Keratinocyte (primary cell): Measurements from ENCODE around the gene GIMAP8. TPM values are rescaled to one million over a fixed set of nuclear protein-coding genes. Genes with fewer than 3 reads are reported as not detected.

Source experiments
- DNase-seq: peaks from one replicate; pipeline ENCODE4 v3.0.0-alpha.2; 2011; ENCODE audit warnings: low read depth, missing footprints, low spot score
- FAIRE-seq: peaks from 2 replicates; lab custom pipeline; 2011; peaks lifted over from hg19 to GRCh38; lab: Jason Lieb, UNC
- H2AFZ ChIP-seq: 2 replicates; pipeline ENCODE4 v1.6.0; 2012; ENCODE audit warnings: low read length, control low read depth, inconsistent platforms; ENCODE audit not compliant: control insufficient read depth
- H3K27ac ChIP-seq: 2 replicates; pipeline ENCODE4 v1.5.1; 2011; ENCODE audit warnings: low read length; ENCODE audit not compliant: control insufficient read depth, insufficient read depth
- H3K27me3 ChIP-seq: 3 replicates; pipeline ENCODE4 v1.6.0; 2011; ENCODE audit warnings: low read length; ENCODE audit not compliant: control insufficient read depth, insufficient read depth; ENCODE audit errors: extremely low read depth
- H3K36me3 ChIP-seq, 2 experiments: 2 replicates in 1 of 2; 3 replicates in 1 of 2; pipeline ENCODE4 v1.5.1; 2011; ENCODE audit warnings: low read length in 2 of 2, mild to moderate bottlenecking in 1 of 2; ENCODE audit not compliant: control insufficient read depth in 2 of 2, insufficient read depth in 2 of 2; ENCODE audit errors: extremely low read depth in 1 of 2
- H3K4me1 ChIP-seq: 3 replicates; pipeline ENCODE4 v1.5.1; 2011; ENCODE audit warnings: low read length; ENCODE audit not compliant: control insufficient read depth, insufficient read depth; ENCODE audit errors: extremely low read depth
- H3K4me2 ChIP-seq: 3 replicates; pipeline ENCODE4 v1.6.0; 2011; ENCODE audit warnings: low read depth, low read length; ENCODE audit not compliant: control insufficient read depth, insufficient read depth; ENCODE audit errors: extremely low read depth
- H3K4me3 ChIP-seq, 3 experiments: fragments of 200-600 bp in 1 of 3; sonication (generic) in 1 of 3; 2 replicates in 2 of 3; 3 replicates in 1 of 3; pipeline ENCODE4 v1.5.1; 2011 to 2016; ENCODE audit warnings: low read length in 3 of 3, mild to moderate bottlenecking in 3 of 3, control low read depth in 2 of 3, inconsistent platforms in 1 of 3, low read depth in 1 of 3, mixed read lengths in 1 of 3, mixed run types in 1 of 3, moderate library complexity in 1 of 3; ENCODE audit not compliant: control insufficient read depth in 2 of 3, insufficient read depth in 2 of 3; ENCODE audit errors: extremely low read depth in 1 of 3
- H3K79me2 ChIP-seq: 2 replicates; pipeline ENCODE4 v1.6.0; 2012; ENCODE audit warnings: low read length; ENCODE audit not compliant: control insufficient read depth, insufficient read depth
- H3K9ac ChIP-seq: 3 replicates; pipeline ENCODE4 v1.6.0; 2011; ENCODE audit warnings: low read length; ENCODE audit not compliant: control insufficient read depth, insufficient read depth; ENCODE audit errors: extremely low read depth
- H3K9me1 ChIP-seq: 3 replicates; pipeline ENCODE4 v1.6.0; 2011; ENCODE audit warnings: low read length; ENCODE audit not compliant: control insufficient read depth, insufficient read depth; ENCODE audit errors: extremely low read depth
- H3K9me3 ChIP-seq: 2 replicates; pipeline ENCODE4 v1.5.1; 2012; ENCODE audit warnings: low read depth, low read length; ENCODE audit not compliant: control insufficient read depth
- H4K20me1 ChIP-seq: 3 replicates; pipeline ENCODE4 v1.6.0; 2011; ENCODE audit warnings: low read length; ENCODE audit not compliant: control insufficient read depth, insufficient read depth; ENCODE audit errors: extremely low read depth
- EZH2 ChIP-seq: IDR thresholded peaks from one replicate; pipeline ENCODE4 v1.6.1; 2012; ENCODE audit warnings: inconsistent platforms, mild to moderate bottlenecking, low read length, moderate library complexity
- dilution Hi-C: fragments of 300-500 bp; cut with MboI; formaldehyde crosslinking; loops from one replicate; pipeline ENCODE4 v1.7.0; 2020; ENCODE audit warnings: low sequenced_read_pairs; ENCODE audit not compliant: extremely low pct_ligation_motif_present
- polyA plus RNA-seq, 5 experiments: library from polyadenylated mRNA; depleted of rRNA in 3 of 5; stranded (reverse) in 3 of 5; stranded (forward) in 1 of 5; unstranded in 1 of 5; fragments of >200 nt; gene quantifications; 1 replicate in 1 of 5; 2 replicates in 3 of 5; 3 replicates in 1 of 5; pipeline versions ENCODE4 v1.2.1 to v1.2.3, GENCODE V29; 2011 to 2012; ENCODE audit warnings: missing spikeins in 2 of 5, low read depth in 1 of 5, low replicate concordance in 1 of 5
- TF ChIP-seq, protein P1 (sequence below), 3 experiments: IDR thresholded peaks in 1 of 3; conservative IDR thresholded peaks in 1 of 3; optimal IDR thresholded peaks in 1 of 3; 2 replicates in 2 of 3; 3 replicates in 1 of 3; pipeline versions ENCODE3 to v1.5.1; 2011; ENCODE audit warnings: low read length in 3 of 3, mild to moderate bottlenecking in 3 of 3, moderate library complexity in 2 of 3, control low read depth in 1 of 3, inconsistent platforms in 1 of 3; ENCODE audit not compliant: insufficient read depth in 2 of 3; ENCODE audit errors: extremely low read depth in 1 of 3

GIMAP8 gene
- polyA plus RNA-seq, 1 donor (not counting 4 experiments of a cell fraction or from before 2014, with no cell fraction given), result 0.26 TPM

DNA sequence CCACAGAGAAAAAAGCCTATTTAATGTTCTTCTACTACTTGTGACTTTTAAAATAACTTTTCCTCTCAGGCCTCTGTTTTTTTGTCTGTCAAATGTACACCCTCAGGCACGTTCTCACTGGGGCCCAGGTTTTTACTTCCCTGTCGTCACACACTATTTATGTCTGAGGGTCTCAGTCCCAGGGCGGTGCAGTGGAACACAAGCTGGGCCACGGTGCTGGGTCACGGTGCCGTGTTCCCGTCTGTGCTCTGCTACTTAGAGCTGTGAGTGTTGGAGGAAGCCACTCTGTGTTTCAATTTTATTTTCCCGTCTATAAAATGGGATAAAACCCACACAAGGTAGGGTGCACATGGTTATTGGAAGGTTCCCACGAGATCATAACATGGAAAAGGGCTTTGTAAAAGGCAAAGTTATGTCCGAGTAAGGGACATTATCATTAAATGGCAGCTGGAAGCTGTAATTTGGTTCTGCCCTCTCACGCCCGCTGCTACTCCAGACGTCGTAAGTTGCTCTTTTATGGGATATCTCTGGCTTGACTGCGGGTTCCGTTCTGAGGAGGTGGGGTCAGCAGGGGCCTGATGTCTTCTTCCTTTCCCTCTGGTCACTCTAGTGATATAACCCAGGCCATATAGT lies 46.1 kb upstream of the GIMAP8 start:
- no peak for FAIRE-seq
- TF ChIP-seq, protein P1, sequence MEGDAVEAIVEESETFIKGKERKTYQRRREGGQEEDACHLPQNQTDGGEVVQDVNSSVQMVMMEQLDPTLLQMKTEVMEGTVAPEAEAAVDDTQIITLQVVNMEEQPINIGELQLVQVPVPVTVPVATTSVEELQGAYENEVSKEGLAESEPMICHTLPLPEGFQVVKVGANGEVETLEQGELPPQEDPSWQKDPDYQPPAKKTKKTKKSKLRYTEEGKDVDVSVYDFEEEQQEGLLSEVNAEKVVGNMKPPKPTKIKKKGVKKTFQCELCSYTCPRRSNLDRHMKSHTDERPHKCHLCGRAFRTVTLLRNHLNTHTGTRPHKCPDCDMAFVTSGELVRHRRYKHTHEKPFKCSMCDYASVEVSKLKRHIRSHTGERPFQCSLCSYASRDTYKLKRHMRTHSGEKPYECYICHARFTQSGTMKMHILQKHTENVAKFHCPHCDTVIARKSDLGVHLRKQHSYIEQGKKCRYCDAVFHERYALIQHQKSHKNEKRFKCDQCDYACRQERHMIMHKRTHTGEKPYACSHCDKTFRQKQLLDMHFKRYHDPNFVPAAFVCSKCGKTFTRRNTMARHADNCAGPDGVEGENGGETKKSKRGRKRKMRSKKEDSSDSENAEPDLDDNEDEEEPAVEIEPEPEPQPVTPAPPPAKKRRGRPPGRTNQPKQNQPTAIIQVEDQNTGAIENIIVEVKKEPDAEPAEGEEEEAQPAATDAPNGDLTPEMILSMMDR (optimal IDR thresholded peaks at IDR 0.05 in 1 of 3, IDR thresholded peaks at IDR 0.05 in 1 of 3, conservative IDR thresholded peaks at IDR 0.05 in 1 of 3; ENCODE audit: extremely low read depth in 1 of 3, insufficient read depth in 2 of 3, low read length in 3 of 3), result no peak
- TF ChIP-seq EZH2, result no peak
- Histone ChIP-seq H3K4me3 (peak overlapping the region; percentile 49 to 75 (median 68)), H3K4me2 (peak overlapping the region; percentile 93), H3K36me3 (no peaks in the 10 kb centered on the region), H4K20me1 (no peaks in the 10 kb centered on the region), H2AFZ (peak overlapping the region; percentile 87), H3K9me1 (no peaks in the 10 kb centered on the region), H3K27ac (no peak overlapping the region), H3K79me2 (no peaks in the 10 kb centered on the region), H3K9me3 (no peaks in the 10 kb centered on the region), H3K27me3 (no peaks in the 10 kb centered on the region), H3K4me1 (peaks cover 24% of the 10 kb centered on the region), H3K9ac (peak overlapping the region; percentile 74)
- dilution Hi-C loops, result no loop called here
- no peak for DNase-seq

DNA sequence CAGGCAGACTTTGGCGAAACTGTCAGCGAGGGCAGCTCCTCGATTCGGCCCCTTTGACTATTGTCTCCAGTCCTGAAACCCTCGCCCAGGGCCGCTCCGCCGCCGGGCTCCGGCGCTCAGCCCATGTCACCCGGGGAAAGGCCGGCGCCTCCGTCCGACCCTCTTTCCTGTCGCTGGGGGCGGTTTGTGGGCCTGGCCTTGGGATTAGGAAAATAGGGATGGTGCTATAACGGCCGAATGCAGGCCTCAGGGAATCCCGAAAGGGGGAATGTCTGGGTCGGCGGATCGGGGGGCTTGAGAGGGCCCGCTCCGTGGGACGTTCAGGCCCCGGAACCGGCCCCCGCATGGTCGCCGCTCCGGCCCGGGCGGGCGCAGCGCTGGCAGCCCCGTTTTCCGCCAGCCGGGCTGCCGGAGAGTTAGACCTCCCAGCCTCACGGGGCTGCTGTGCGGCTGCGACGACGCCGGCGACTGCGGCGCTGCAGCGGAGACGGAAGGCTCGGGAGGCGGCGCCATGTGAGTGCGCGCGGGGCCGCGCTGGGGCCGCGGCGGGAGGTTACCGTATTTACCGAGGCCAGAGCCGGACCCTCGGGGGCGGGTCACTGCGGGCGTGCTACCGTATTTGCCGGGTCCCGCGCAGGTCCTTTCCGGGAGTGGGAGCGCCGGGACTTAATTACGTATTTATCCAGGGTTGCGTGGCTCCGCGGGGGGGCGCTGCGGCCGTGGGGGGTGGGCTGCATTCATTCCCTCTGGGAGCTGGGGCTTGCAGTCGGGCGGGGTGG lies 45.4 kb upstream of the GIMAP8 start:
- peak overlapping the region; percentile 74 for H3K9ac ChIP-seq
- no peaks in the 10 kb centered on the region for H3K36me3 ChIP-seq
- no peak for FAIRE-seq
- peak overlapping the region; percentile 87 for H2AFZ ChIP-seq
- H3K27me3 ChIP-seq, result no peaks in the 10 kb centered on the region
- no peak for DNase-seq
- no peaks in the 10 kb centered on the region for H4K20me1 ChIP-seq
- dilution Hi-C loops, result no loop called here
- H3K79me2 ChIP-seq, result no peaks in the 10 kb centered on the region
- peak overlapping the region; percentile 93 for H3K4me2 ChIP-seq
- no peak for TF ChIP-seq EZH2
- TF ChIP-seq, protein P1 (optimal IDR thresholded peaks at IDR 0.05 in 1 of 3, IDR thresholded peaks at IDR 0.05 in 1 of 3, conservative IDR thresholded peaks at IDR 0.05 in 1 of 3; ENCODE audit: extremely low read depth in 1 of 3, insufficient read depth in 2 of 3, low read length in 3 of 3), result peak in 2 of 3 experiments; percentile 32 to 55
- H3K9me3 ChIP-seq, result no peaks in the 10 kb centered on the region
- peaks cover 17% of the 10 kb centered on the region for H3K4me1 ChIP-seq
- H3K4me3 ChIP-seq, result peak overlapping the region; percentile 49 to 75 (median 68)
- peak overlapping the region; percentile 20 for H3K27ac ChIP-seq
- no peaks in the 10 kb centered on the region for H3K9me1 ChIP-seq
